ENCODE data around the gene PEX7.
"Not testable (repeated sequence)": the region's sequence is repeated elsewhere in the genome, so short reads cannot be mapped to it uniquely, and the experiment has no call there.

The PEX7 gene

GRCh38 chr6:136952714-136953260 lies 130.4 kb downstream of the PEX7 start:
- no peak for DNase-seq (ENCODE audit: low spot score)

- no peak for DNase-seq (ENCODE audit: low spot score)
These were observed 132.7 kb downstream of the PEX7 start for GRCh38 chr6:136955123-136955522.

- DNase-seq (ENCODE audit: low spot score) = peak; percentile 66
These were observed 134.5 kb downstream of the PEX7 start for GRCh38 chr6:136956590-136957544.

- DNase-seq (ENCODE audit: low spot score) = no peak
These were observed 135.8 kb downstream of the PEX7 start for GRCh38 chr6:136958168-136958567.

GRCh38 chr6:136959471-136959891 lies 137.1 kb downstream of the PEX7 start:
- DNase-seq (ENCODE audit: low spot score) = peak; percentile 49

- not testable (repeated sequence) for DNase-seq (ENCODE audit: low spot score)
These were observed 137.5 kb downstream of the PEX7 start for GRCh38 chr6:136959935-136960334.

- no peak for DNase-seq (ENCODE audit: low spot score)
These were observed 138.4 kb downstream of the PEX7 start for GRCh38 chr6:136960781-136961180.

GRCh38 chr6:136961848-136962247 lies 139.5 kb downstream of the PEX7 start:
- no peak for DNase-seq (ENCODE audit: low spot score)

- DNase-seq (ENCODE audit: low spot score) = no peak
These were observed 140.3 kb downstream of the PEX7 start for GRCh38 chr6:136962661-136963060.

- no peak for DNase-seq (ENCODE audit: low spot score)
These were observed 140.9 kb downstream of the PEX7 start for GRCh38 chr6:136963259-136963658.

All from ecto neural progenitor cell (in vitro differentiated cells).